SK-N-SH (cell line): Measurements from ENCODE around the gene SPOCK1.

Experiments
- CTCF ChIP-seq: fragments of 200-600 bp; sonication (generic); IDR thresholded peaks from 2 replicates; pipeline ENCODE4 v1.6.1; 2017; ENCODE audit warnings: antibody characterized with exemption, mild to moderate bottlenecking, moderate library complexity
- MAX ChIP-seq: IDR thresholded peaks from 2 replicates; pipeline ENCODE4 v1.4.0; 2012; ENCODE audit warnings: low read depth

GRCh38 chr5:137400571-137400970 lies 98.6 kb downstream of the SPOCK1 start:
- TF ChIP-seq MAX (no peak), CTCF (no peak)
